Endothelial cell (in vitro differentiated cells): ENCODE results near the gene FGG. TPM values are rescaled to one million over a fixed set of nuclear protein-coding genes. Genes with fewer than 3 reads are reported as not detected.

ENCODE experiments used
- DNase-seq: peaks from one replicate; pipeline ENCODE4 v3.0.0; 2021; ENCODE audit warnings: low spot score
- H3K27ac Mint-ChIP-seq: one replicate; pipeline ENCODE4 v1.8.0; 2021; ENCODE audit warnings: mixed read lengths, inconsistent platforms; ENCODE audit not compliant: unreplicated experiment
- H3K27me3 Mint-ChIP-seq: one replicate; pipeline ENCODE4 v1.8.0; 2021; ENCODE audit warnings: mild to moderate bottlenecking, moderate library complexity, mixed read lengths, inconsistent platforms; ENCODE audit not compliant: unreplicated experiment
- H3K36me3 Mint-ChIP-seq: one replicate; pipeline ENCODE4 v1.8.0; 2021; ENCODE audit warnings: mild to moderate bottlenecking, low read depth, mixed read lengths, inconsistent platforms; ENCODE audit not compliant: unreplicated experiment
- H3K4me1 Mint-ChIP-seq: one replicate; pipeline ENCODE4 v1.8.0; 2021; ENCODE audit warnings: mild to moderate bottlenecking, mixed read lengths, inconsistent platforms; ENCODE audit not compliant: unreplicated experiment
- H3K4me3 Mint-ChIP-seq: one replicate; pipeline ENCODE4 v1.8.0; 2021; ENCODE audit warnings: mild to moderate bottlenecking, mixed read lengths, inconsistent platforms; ENCODE audit not compliant: unreplicated experiment
- H3K9me3 Mint-ChIP-seq: one replicate; pipeline ENCODE4 v1.8.0; 2021; ENCODE audit warnings: mixed read lengths, inconsistent platforms; ENCODE audit not compliant: unreplicated experiment
- total RNA-seq: library from RNA; stranded (reverse); fragmentation: NEBNext Ultra II Directional; extraction: Animal tissue kit (Norgen Biotek cat#: 25700); gene quantifications from one replicate; pipeline ENCODE4 v1.2.1, GENCODE V29; 2021; ENCODE audit not compliant: unreplicated experiment
- TF ChIP-seq, protein P1 (sequence below): fragments of 200-600 bp; sonication (generic); IDR thresholded peaks from one replicate; pipeline ENCODE4 v1.5.0; 2021; ENCODE audit warnings: antibody characterized with exemption; ENCODE audit not compliant: unreplicated experiment

FGG gene
- total RNA-seq, 1 donor from 2014 or later, result not detected

- H3K4me1 Mint-ChIP-seq, result no peaks in the 10 kb centered on the region
- TF ChIP-seq, protein P1, sequence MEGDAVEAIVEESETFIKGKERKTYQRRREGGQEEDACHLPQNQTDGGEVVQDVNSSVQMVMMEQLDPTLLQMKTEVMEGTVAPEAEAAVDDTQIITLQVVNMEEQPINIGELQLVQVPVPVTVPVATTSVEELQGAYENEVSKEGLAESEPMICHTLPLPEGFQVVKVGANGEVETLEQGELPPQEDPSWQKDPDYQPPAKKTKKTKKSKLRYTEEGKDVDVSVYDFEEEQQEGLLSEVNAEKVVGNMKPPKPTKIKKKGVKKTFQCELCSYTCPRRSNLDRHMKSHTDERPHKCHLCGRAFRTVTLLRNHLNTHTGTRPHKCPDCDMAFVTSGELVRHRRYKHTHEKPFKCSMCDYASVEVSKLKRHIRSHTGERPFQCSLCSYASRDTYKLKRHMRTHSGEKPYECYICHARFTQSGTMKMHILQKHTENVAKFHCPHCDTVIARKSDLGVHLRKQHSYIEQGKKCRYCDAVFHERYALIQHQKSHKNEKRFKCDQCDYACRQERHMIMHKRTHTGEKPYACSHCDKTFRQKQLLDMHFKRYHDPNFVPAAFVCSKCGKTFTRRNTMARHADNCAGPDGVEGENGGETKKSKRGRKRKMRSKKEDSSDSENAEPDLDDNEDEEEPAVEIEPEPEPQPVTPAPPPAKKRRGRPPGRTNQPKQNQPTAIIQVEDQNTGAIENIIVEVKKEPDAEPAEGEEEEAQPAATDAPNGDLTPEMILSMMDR, result no peak
- no peak for DNase-seq
- H3K27ac Mint-ChIP-seq, result no peak overlapping the region
- H3K36me3 Mint-ChIP-seq, result no peaks in the 10 kb centered on the region
- H3K4me3 Mint-ChIP-seq, result no peak overlapping the region
- H3K9me3 Mint-ChIP-seq, result no peaks in the 10 kb centered on the region
- no peaks in the 10 kb centered on the region for H3K27me3 Mint-ChIP-seq
Observed at GRCh38 chr4:154583230-154583629, 29.2 kb downstream of the FGG start.

GRCh38 chr4:154582723-154583122 is 29.7 kb downstream of the FGG start:
- no peaks in the 10 kb centered on the region for H3K4me1 Mint-ChIP-seq

DNA sequence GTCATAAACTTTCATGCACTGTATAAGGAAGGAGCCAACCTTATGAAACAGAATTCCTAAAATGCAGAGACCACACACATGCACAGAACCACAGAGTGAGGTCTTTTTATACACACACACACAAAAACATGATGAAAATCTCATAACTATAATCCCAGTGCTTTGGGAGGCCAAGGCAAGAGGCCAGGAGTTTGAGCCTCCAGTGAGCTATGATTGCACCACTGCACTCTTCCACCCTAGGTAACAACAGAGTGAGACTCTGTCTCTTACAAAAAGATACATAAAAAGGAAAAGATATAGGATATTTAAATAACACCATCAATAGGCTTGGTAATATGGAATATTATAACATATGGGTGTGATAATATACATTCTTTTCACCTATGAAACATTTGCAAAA is 32.5 kb downstream of the FGG start:
- Mint-ChIP-seq H3K4me1 (no peaks in the 10 kb centered on the region), H3K36me3 (no peaks in the 10 kb centered on the region), H3K27me3 (no peaks in the 10 kb centered on the region), H3K9me3 (no peaks in the 10 kb centered on the region), H3K4me3 (no peak overlapping the region), H3K27ac (no peak overlapping the region)
- DNase-seq, result no peak
- TF ChIP-seq, protein P1, result no peak

More at GRCh38 chr4:154582723-154583122, 29.7 kb downstream of the FGG start:
- Mint-ChIP-seq H3K36me3 (no peaks in the 10 kb centered on the region), H3K4me3 (no peak overlapping the region), H3K27ac (no peak overlapping the region), H3K27me3 (no peaks in the 10 kb centered on the region), H3K9me3 (no peaks in the 10 kb centered on the region)
- DNase-seq, result no peak
- TF ChIP-seq, protein P1, result no peak

DNA sequence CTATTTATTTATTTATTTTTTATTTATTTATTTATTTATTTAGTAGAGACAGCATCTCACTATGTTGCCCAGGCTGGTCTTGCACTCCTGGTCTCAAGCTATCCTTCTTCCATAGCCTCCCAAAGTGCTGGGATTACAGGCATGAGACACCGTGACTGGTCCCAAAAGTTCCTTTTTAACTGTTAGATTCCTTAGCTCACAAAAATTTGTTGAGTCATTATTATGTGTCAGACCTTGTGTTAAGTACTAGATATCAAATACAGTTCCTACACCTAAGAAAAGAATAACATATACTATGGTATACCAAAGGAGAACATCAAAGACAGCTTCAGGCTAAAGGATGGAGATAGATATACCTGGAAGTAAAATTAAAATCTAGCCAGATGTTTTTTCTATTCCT is 33.5 kb downstream of the FGG start:
- TF ChIP-seq, protein P1, result no peak
- Mint-ChIP-seq H3K36me3 (no peaks in the 10 kb centered on the region), H3K4me3 (no peak overlapping the region), H3K27ac (no peak overlapping the region), H3K9me3 (no peaks in the 10 kb centered on the region), H3K4me1 (no peaks in the 10 kb centered on the region), H3K27me3 (no peaks in the 10 kb centered on the region)
- DNase-seq, result no peak

GRCh38 chr4:154577324-154577723 is 35.1 kb downstream of the FGG start:
- H3K27me3 Mint-ChIP-seq, result no peaks in the 10 kb centered on the region
- no peaks in the 10 kb centered on the region for H3K4me1 Mint-ChIP-seq
- DNase-seq, result no peak
- H3K4me3 Mint-ChIP-seq, result no peak overlapping the region
- no peaks in the 10 kb centered on the region for H3K36me3 Mint-ChIP-seq
- H3K27ac Mint-ChIP-seq, result no peak overlapping the region
- TF ChIP-seq, protein P1, result no peak
- no peaks in the 10 kb centered on the region for H3K9me3 Mint-ChIP-seq
